ENCODE measurements around the gene IDI1.

Gene IDI1

GRCh38 chr10:1029838-1030237 is 19.1 kb downstream of the IDI1 start:
- Histone ChIP-seq H3K79me2 (ENCODE audit: insufficient read depth, low read length) (no peaks in the 10 kb centered on the region), H3K4me2 (ENCODE audit: low read depth, low read length, poor library complexity, severe bottlenecking) (no peak overlapping the region), H3K27ac (ENCODE audit: low read depth, low read length) (no peak overlapping the region), H3K9me3 (ENCODE audit: insufficient read depth, low read length) (no peaks in the 10 kb centered on the region), H3K27me3 (ENCODE audit: low read length) (no peaks in the 10 kb centered on the region), H3K9me2 (replicated peaks; ENCODE audit: insufficient read depth, low read length) (no peaks in the 10 kb centered on the region), H3F3A (ENCODE audit: insufficient read depth) (no peaks in the 10 kb centered on the region), H3K4me3 (ENCODE audit: insufficient read depth, low read length, poor library complexity, severe bottlenecking) (no peak overlapping the region), H3K9ac (ENCODE audit: low read length) (no peak overlapping the region), H4K20me1 (ENCODE audit: low read depth, low read length) (no peaks in the 10 kb centered on the region), H2AFZ (ENCODE audit: low read depth, low read length, severe bottlenecking) (no peak overlapping the region), H3K36me3 (ENCODE audit: low read length) (no peaks in the 10 kb centered on the region)
- TF ChIP-seq CTCF (IDR thresholded peaks at IDR 0.05; ENCODE audit: insufficient read depth, low read length, poor library complexity, severe bottlenecking): no peak
- no peak for TF ChIP-seq EZH2phosphoT487 (conservative IDR thresholded peaks at IDR 0.05; ENCODE audit: low read length)

GRCh38 chr10:1026578-1026977 is 22.3 kb downstream of the IDI1 start:
- Histone ChIP-seq H2AFZ (ENCODE audit: low read depth, low read length, severe bottlenecking) (no peak overlapping the region), H3K4me2 (ENCODE audit: low read depth, low read length, poor library complexity, severe bottlenecking) (no peak overlapping the region), H3F3A (ENCODE audit: insufficient read depth) (no peaks in the 10 kb centered on the region), H4K20me1 (ENCODE audit: low read depth, low read length) (no peaks in the 10 kb centered on the region), H3K4me3 (ENCODE audit: insufficient read depth, low read length, poor library complexity, severe bottlenecking) (no peak overlapping the region), H3K27me3 (ENCODE audit: low read length) (no peaks in the 10 kb centered on the region), H3K9me2 (replicated peaks; ENCODE audit: insufficient read depth, low read length) (no peaks in the 10 kb centered on the region), H3K79me2 (ENCODE audit: insufficient read depth, low read length) (no peaks in the 10 kb centered on the region), H3K36me3 (ENCODE audit: low read length) (no peaks in the 10 kb centered on the region), H3K9ac (ENCODE audit: low read length) (no peak overlapping the region), H3K27ac (ENCODE audit: low read depth, low read length) (no peak overlapping the region), H3K9me3 (ENCODE audit: insufficient read depth, low read length) (no peaks in the 10 kb centered on the region)
- TF ChIP-seq CTCF (IDR thresholded peaks at IDR 0.05; ENCODE audit: insufficient read depth, low read length, poor library complexity, severe bottlenecking): no peak
- TF ChIP-seq EZH2phosphoT487 (conservative IDR thresholded peaks at IDR 0.05; ENCODE audit: low read length): no peak

GRCh38 chr10:1025683-1026082 is 23.2 kb downstream of the IDI1 start, which contains the start of gene IDI2:
TSS of gene IDI2 (minus strand) at chr10:1025859. CDS start at chr10:1024723, 1,136 bp downstream.
- Histone ChIP-seq H3K9me2 (replicated peaks; ENCODE audit: insufficient read depth, low read length) (no peaks in the 10 kb centered on the region), H3K36me3 (ENCODE audit: low read length) (no peaks in the 10 kb centered on the region), H3K27ac (ENCODE audit: low read depth, low read length) (no peak within 1 kb of the TSS), H3K79me2 (ENCODE audit: insufficient read depth, low read length) (no peaks in the 10 kb centered on the region), H3K9ac (ENCODE audit: low read length) (no peak within 1 kb of the TSS), H3K27me3 (ENCODE audit: low read length) (no peaks in the 10 kb centered on the region), H4K20me1 (ENCODE audit: low read depth, low read length) (no peaks in the 10 kb centered on the region), H2AFZ (ENCODE audit: low read depth, low read length, severe bottlenecking) (no peak within 1 kb of the TSS), H3K4me3 (ENCODE audit: insufficient read depth, low read length, poor library complexity, severe bottlenecking) (no peak within 1 kb of the TSS), H3F3A (ENCODE audit: insufficient read depth) (no peaks in the 10 kb centered on the region), H3K4me2 (ENCODE audit: low read depth, low read length, poor library complexity, severe bottlenecking) (no peak within 1 kb of the TSS), H3K9me3 (ENCODE audit: insufficient read depth, low read length) (no peaks in the 10 kb centered on the region)
- TF ChIP-seq EZH2phosphoT487 (conservative IDR thresholded peaks at IDR 0.05; ENCODE audit: low read length): no peak
- no peak for TF ChIP-seq CTCF (IDR thresholded peaks at IDR 0.05; ENCODE audit: insufficient read depth, low read length, poor library complexity, severe bottlenecking)

Measured in SU-DHL-6 (cell line).